K562 (cell line): ENCODE data around the gene KIF24. TPM values are rescaled to one million over a fixed set of nuclear protein-coding genes. Genes with fewer than 3 reads are reported as not detected.

ENCODE experiments used
- ELF1 ChIP-seq: fragments of 200-800 bp; sonication (Bioruptor generic); IDR thresholded peaks from 2 replicates; pipeline ENCODE4 v1.6.1; 2016; ENCODE audit warnings: missing genetic modification characterization, missing compliant biosample characterization
- ELK1 ChIP-seq: sonication (generic); formaldehyde crosslinking; IDR thresholded peaks from 2 replicates; pipeline ENCODE4 v1.8.1; 2022; ENCODE audit warnings: missing genetic modification reagents
- LARP7 ChIP-seq: fragments of 450-650 bp; IDR thresholded peaks from 2 replicates; pipeline ENCODE4 v1.6.1; 2016
- MITF ChIP-seq: IDR thresholded peaks from 2 replicates; pipeline ENCODE4 v1.6.1; 2014; ENCODE audit warnings: antibody characterized with exemption
- MYC ChIP-seq, 2 experiments: fragments of 250-450 bp in 1 of 2; sonication (Bioruptor Pico) in 1 of 2; IDR thresholded peaks; 2 replicates each; pipeline versions ENCODE4 v1.5.1 to v1.6.1; 2012 to 2021; ENCODE audit warnings: low read depth in 2 of 2, borderline replicate concordance in 1 of 2, improper control_type of control experiment in 1 of 2, low read length in 1 of 2, mild to moderate bottlenecking in 1 of 2, moderate library complexity in 1 of 2
- PRDM10 ChIP-seq: fragments of 450-650 bp; IDR thresholded peaks from 2 replicates; pipeline ENCODE4 v1.6.1; 2018; ENCODE audit not compliant: partially characterized antibody
- SIN3B ChIP-seq: fragments of 450-650 bp; IDR thresholded peaks from 2 replicates; pipeline ENCODE4 v1.6.1; 2017; ENCODE audit warnings: low read depth, mild to moderate bottlenecking, moderate library complexity
- TCFL5 ChIP-seq: fragments of 250-450 bp; sonication (Bioruptor Pico); conservative IDR thresholded peaks from 2 replicates; pipeline ENCODE4 v1.6.1; 2021; ENCODE audit warnings: mild to moderate bottlenecking, moderate library complexity, matching md5 sums
- TEAD1 ChIP-seq, 2 experiments: fragments of 450-650 bp in 1 of 2; sonication (generic) in 1 of 2; formaldehyde crosslinking; IDR thresholded peaks; 2 replicates each; pipeline versions ENCODE4 v1.4.0 to v1.8.0; 2020 to 2022; ENCODE audit warnings: mild to moderate bottlenecking in 2 of 2, missing genetic modification reagents in 1 of 2
- TFE3 ChIP-seq: fragments of 450-650 bp; formaldehyde crosslinking; IDR thresholded peaks from 2 replicates; pipeline ENCODE4 v1.4.0; 2020; ENCODE audit warnings: mild to moderate bottlenecking, mixed read lengths
- ZKSCAN3 ChIP-seq: fragments of 250-450 bp; sonication (Bioruptor Pico); IDR thresholded peaks from 2 replicates; pipeline ENCODE4 v1.4.0; 2020
- ZNF253 ChIP-seq: fragments of 250-450 bp; sonication (Bioruptor Pico); conservative IDR thresholded peaks from 2 replicates; pipeline ENCODE4 v1.6.1; 2021; ENCODE audit warnings: mild to moderate bottlenecking
- ZNF274 ChIP-seq: IDR thresholded peaks from 2 replicates; pipeline ENCODE4 v1.6.1; 2011; ENCODE audit warnings: low read depth, mild to moderate bottlenecking, low read length, moderate library complexity, borderline replicate concordance
- ZNF347 ChIP-seq: fragments of 450-650 bp; formaldehyde crosslinking; IDR thresholded peaks from 2 replicates; pipeline ENCODE4 v1.4.0; 2020; ENCODE audit warnings: low read depth, mild to moderate bottlenecking, moderate library complexity
- ZNF512 ChIP-seq: IDR thresholded peaks from 2 replicates; pipeline ENCODE4 v1.6.1; 2016; ENCODE audit warnings: missing genetic modification characterization, missing compliant biosample characterization
- polyA plus RNA-seq, 8 experiments: library from polyadenylated mRNA; depleted of rRNA in 4 of 8; stranded (reverse) in 5 of 8; unstranded in 3 of 8; fragments of >200 nt; fragmentation: Nextera tagmentation in 2 of 8; fragmentation: Illumina TruSeq in 1 of 8; extraction: Ambion mirVana in 2 of 8; extraction: Trizol in 1 of 8; gene quantifications; 2 replicates each; pipeline versions ENCODE4 v1.2.1 to v1.2.3, GENCODE V29; 2011 to 2014; ENCODE audit warnings: inconsistent platforms in 1 of 8, missing spikeins in 1 of 8
- total RNA-seq, 7 experiments: library from RNA; depleted of rRNA in 6 of 7; stranded (reverse); fragments of >200 nt in 6 of 7; fragmentation: Illumina TruSeq in 2 of 7; extraction: Trizol in 2 of 7; gene quantifications; 2 replicates each; pipeline versions ENCODE4 v1.2.1 to v1.2.3, GENCODE V29; 2011 to 2021; ENCODE audit warnings: low replicate concordance in 1 of 7

Gene KIF24
- total and polyA plus RNA-seq, 9 of the 15 experiments (the other 6 are each of a cell fraction or from before 2014, with no cell fraction given), result 0.63 to 5.8 (median 4.4) TPM

- TF ChIP-seq MITF (no peak; the same call in 1 of the 2 replicates), MYC (IDR thresholded peaks at IDR 0.05; ENCODE audit: low read depth, low read length) (peak; percentile 38; the same call in 1 of the 2 replicates), MYC (CRISPR knock-in tag; IDR thresholded peaks at IDR 0.05; ENCODE audit: borderline replicate concordance, low read depth) (no peak), TCFL5 (CRISPR knock-in tag) (no peak), ZNF347 (CRISPR knock-in tag) (no peak), ELK1 (no peak), ELF1 (no peak; the same call in none of the 2 replicates), LARP7 (no peak), PRDM10 (no peak), ZNF274 (no peak), ZKSCAN3 (CRISPR knock-in tag) (no peak), SIN3B (0 out of 2 replicates have a peak, but pooled peaks have one; percentile 30), TEAD1 (CRISPR knock-in tag; IDR thresholded peaks at IDR 0.05) (no peak; a peak in 1 of 4 replicates), ZNF253 (CRISPR knock-in tag) (no peak), TFE3 (no peak), ZNF512 (tag) (no peak)
Observed at GRCh38 chr9:34328987-34329832, at the start of gene KIF24, which contains the start of gene NUDT2 (continued).
